Endometrial microvascular endothelial cells (primary cell): ENCODE results near the gene DKC1. TPM values are rescaled to one million over a fixed set of nuclear protein-coding genes. Genes with fewer than 3 reads are reported as not detected.

Experiments
- in situ Hi-C: cut with HindIII; loops from 2 replicates; pipeline ENCODE4 v1.10.0; 2017; ENCODE audit warnings: low sequenced_read_pairs, low pct_unique_long_range_greater_than_20kb; ENCODE audit errors: inconsistent ontology term
- total RNA-seq: library from RNA; depleted of rRNA; stranded (reverse); fragments of >200 nt; gene quantifications from one replicate; pipeline ENCODE4 v1.2.3, GENCODE V29; 2015; ENCODE audit errors: inconsistent ontology term

The DKC1 gene
- total RNA-seq, 1 donor from 2014 or later = 56.6 TPM

- in situ Hi-C loops = no loop called here
Measured at GRCh38 chrX:154780968-154781367, 18.3 kb downstream of the DKC1 start.

GRCh38 chrX:154784149-154784995 is 21.7 kb downstream of the DKC1 start:
- in situ Hi-C loops = no loop called here

- in situ Hi-C loops = no loop called here
Measured at GRCh38 chrX:154785716-154786115, 23.1 kb downstream of the DKC1 start.

GRCh38 chrX:154791467-154791866 is 28.8 kb downstream of the DKC1 start:
- in situ Hi-C loops = no loop called here

GRCh38 chrX:154791939-154792338 is 29.3 kb downstream of the DKC1 start:
- in situ Hi-C loops = no loop called here

GRCh38 chrX:154793084-154793795 is 30.6 kb downstream of the DKC1 start:
- in situ Hi-C loops = no loop called here

GRCh38 chrX:154795016-154795415 is 32.4 kb downstream of the DKC1 start:
- in situ Hi-C loops = no loop called here

- in situ Hi-C loops = no loop called here
Measured at GRCh38 chrX:154797006-154797405, 34.3 kb downstream of the DKC1 start.

- in situ Hi-C loops = no loop called here
Measured at GRCh38 chrX:154799556-154800348, 37.1 kb downstream of the DKC1 start.

- in situ Hi-C loops = no loop called here
Measured at GRCh38 chrX:154800478-154801210, 38.0 kb downstream of the DKC1 start.

- in situ Hi-C loops = no loop called here
Measured at GRCh38 chrX:154802947-154803346, 40.3 kb downstream of the DKC1 start.

- in situ Hi-C loops = no loop called here
Measured at GRCh38 chrX:154804261-154804956, 41.7 kb downstream of the DKC1 start.

GRCh38 chrX:154804957-154805695 is 42.5 kb downstream of the DKC1 start, which contains the start of gene MPP1:
MPP1 (minus strand) TSS chrX:154805485; CDS start chrX:154805373, 112 bp downstream.
- in situ Hi-C loops = no loop called here

- in situ Hi-C loops = no loop called here
Measured at GRCh38 chrX:154805696-154806091, 43.0 kb downstream of the DKC1 start.

- in situ Hi-C loops = no loop called here
Measured at GRCh38 chrX:154806837-154807501, 44.3 kb downstream of the DKC1 start.

- in situ Hi-C loops = no loop called here
Measured at GRCh38 chrX:154809939-154810665, 47.4 kb downstream of the DKC1 start.
